ENCODE results near the gene SETD7. TPM values are rescaled to one million over a fixed set of nuclear protein-coding genes. Genes with fewer than 3 reads are reported as not detected.
A peak's percentile ranks its signal among the peaks of the same experiment; 100 is the strongest.

The SETD7 gene
- total and polyA plus RNA-seq, 7 donors, result 15.2 to 96.0 (median 78.4) TPM

DNA sequence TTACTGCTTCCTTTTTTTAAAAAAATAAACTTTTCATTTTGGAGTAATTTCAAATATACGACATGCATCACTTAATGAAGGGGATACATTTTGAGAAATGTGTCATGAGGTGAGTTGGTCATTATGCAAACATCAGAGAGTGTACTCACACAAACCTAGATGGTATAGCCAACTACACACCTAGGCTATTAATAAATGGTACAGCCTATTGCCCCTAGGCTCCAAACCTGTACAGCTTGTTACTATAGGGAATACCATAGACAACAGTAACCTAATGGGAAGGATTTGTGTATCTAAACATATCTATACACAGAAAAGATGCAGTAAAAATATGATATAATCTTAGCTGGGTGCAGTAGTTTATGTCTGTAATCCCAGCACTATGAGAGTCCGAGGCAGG lies 29.1 kb downstream of the SETD7 start:
- H3K27ac ChIP-seq, result no peak overlapping the region
- 93 to 98% (median 97%) methylated on average over 2 of the region's 2 CpGs for WGBS, 3 donors
- DNase-seq (no peak), ATAC-seq (no peak)
- TF ChIP-seq, protein P1, sequence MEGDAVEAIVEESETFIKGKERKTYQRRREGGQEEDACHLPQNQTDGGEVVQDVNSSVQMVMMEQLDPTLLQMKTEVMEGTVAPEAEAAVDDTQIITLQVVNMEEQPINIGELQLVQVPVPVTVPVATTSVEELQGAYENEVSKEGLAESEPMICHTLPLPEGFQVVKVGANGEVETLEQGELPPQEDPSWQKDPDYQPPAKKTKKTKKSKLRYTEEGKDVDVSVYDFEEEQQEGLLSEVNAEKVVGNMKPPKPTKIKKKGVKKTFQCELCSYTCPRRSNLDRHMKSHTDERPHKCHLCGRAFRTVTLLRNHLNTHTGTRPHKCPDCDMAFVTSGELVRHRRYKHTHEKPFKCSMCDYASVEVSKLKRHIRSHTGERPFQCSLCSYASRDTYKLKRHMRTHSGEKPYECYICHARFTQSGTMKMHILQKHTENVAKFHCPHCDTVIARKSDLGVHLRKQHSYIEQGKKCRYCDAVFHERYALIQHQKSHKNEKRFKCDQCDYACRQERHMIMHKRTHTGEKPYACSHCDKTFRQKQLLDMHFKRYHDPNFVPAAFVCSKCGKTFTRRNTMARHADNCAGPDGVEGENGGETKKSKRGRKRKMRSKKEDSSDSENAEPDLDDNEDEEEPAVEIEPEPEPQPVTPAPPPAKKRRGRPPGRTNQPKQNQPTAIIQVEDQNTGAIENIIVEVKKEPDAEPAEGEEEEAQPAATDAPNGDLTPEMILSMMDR (IDR thresholded peaks at IDR 0.05), result no peak
- no peaks in the 10 kb centered on the region for H3K9me3 ChIP-seq
- H3K27me3 ChIP-seq (ENCODE audit: insufficient read depth in 3 of 3, low read length in 2 of 3), result no peaks in the 10 kb centered on the region
- peaks cover 11% of the 10 kb centered on the region for H3K4me1 ChIP-seq
- H3K36me3 ChIP-seq (ENCODE audit: insufficient read depth in 1 of 2, low read depth in 1 of 2), result peaks cover 0 to 81% of the 10 kb centered on the region in 2 donors
- H3K4me3 ChIP-seq, result no peak overlapping the region
- intact Hi-C loops (cut with DNase I), result no loop called here

DNA sequence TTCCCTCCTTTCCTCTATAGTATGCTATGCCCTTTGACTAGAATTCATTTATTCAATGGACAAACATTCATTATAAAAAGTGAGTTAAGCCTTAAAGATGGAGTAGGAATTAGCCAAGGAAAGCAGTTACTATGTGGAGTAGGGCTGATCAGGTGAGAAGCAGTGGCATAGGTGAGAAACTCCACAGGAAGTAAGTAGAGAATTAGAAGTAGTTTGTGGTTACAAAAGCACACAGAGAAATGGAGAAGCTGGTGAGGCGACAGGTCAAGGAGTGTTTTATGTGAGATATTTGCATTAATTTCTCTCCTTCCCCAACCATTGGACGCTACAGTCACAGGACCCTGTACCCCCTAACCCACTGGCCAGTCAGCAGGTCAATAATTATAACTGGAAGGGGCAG lies 30.6 kb downstream of the SETD7 start:
- Histone ChIP-seq H3K4me3 (no peak overlapping the region), H3K27ac (no peak overlapping the region), H3K4me1 (peaks cover 8% of the 10 kb centered on the region), H3K9me3 (no peaks in the 10 kb centered on the region), H3K27me3 (ENCODE audit: insufficient read depth in 3 of 3, low read length in 2 of 3) (no peaks in the 10 kb centered on the region), H3K36me3 (ENCODE audit: insufficient read depth in 1 of 2, low read depth in 1 of 2) (peaks cover 0 to 93% of the 10 kb centered on the region in 2 donors)
- TF ChIP-seq, protein P1 (IDR thresholded peaks at IDR 0.05), result no peak
- 44 to 50% (median 45%) methylated on average over 2 of the region's 2 CpGs for WGBS, 3 donors
- intact Hi-C loops (cut with DNase I), result no loop called here
- DNase-seq (no peak), ATAC-seq (no peak)

DNA sequence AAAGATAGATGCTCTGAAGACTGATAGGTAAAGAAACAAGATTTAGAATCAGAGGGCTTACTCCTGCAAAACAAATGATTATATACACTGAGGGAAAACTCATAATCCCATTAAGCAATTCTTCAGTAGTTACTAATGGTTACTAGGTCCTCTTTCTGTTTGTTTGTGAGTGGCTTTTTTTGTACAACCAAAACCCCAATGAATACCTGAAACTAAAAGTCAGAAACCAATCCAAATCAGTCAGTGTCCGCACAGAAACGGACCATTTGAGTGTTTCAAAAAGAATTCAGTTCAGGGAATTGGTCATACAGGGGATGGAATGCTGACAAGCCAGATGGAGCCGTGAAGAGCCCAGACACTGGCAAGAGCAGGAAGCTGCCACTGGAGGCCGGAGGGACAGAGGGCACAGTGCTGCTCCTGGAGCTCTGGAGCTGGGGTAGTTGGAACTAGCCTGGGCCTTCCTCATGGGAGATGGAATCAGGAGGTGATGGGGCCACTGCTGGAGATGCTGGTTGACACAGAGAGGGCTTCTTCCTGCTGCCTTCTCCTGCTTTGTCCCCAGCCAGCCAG lies 31.9 kb downstream of the SETD7 start:
- Histone ChIP-seq H3K27ac (no peak overlapping the region), H3K9me3 (no peaks in the 10 kb centered on the region), H3K4me1 (peaks cover 8% of the 10 kb centered on the region), H3K36me3 (ENCODE audit: insufficient read depth in 1 of 2, low read depth in 1 of 2) (peaks cover 0 to 96% of the 10 kb centered on the region in 2 donors), H3K4me3 (no peak overlapping the region), H3K27me3 (ENCODE audit: insufficient read depth in 3 of 3, low read length in 2 of 3) (no peaks in the 10 kb centered on the region)
- DNase-seq, result no peak
- 59 to 80% (median 61%) methylated on average over 4 of the region's 4 CpGs for WGBS, 3 donors
- TF ChIP-seq, protein P1 (IDR thresholded peaks at IDR 0.05), result no peak
- no peak for ATAC-seq
- intact Hi-C loops (cut with DNase I), result no loop called here

DNA sequence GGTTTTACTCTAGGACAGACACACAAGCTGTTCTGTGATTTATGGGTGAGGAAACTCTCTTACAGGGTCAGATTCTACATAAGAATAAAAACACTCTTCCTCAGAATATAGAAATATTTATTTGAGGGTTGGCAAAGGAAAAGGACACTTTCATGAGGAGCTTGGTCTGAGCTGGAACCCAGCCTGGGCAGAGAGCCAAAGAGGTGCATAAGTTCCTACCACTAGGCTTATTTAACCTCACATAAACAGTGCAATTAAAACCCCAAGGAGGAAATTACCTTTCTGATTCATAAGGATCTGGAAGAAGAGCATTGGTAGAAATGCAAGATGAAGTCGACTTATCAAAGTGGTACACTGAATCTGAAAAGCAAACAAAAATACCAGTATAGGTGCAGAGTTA lies 32.9 kb downstream of the SETD7 start:
- peaks cover 0 to 96% of the 10 kb centered on the region in 2 donors for H3K36me3 ChIP-seq (ENCODE audit: insufficient read depth in 1 of 2, low read depth in 1 of 2)
- H3K27me3 ChIP-seq (ENCODE audit: insufficient read depth in 3 of 3, low read length in 2 of 3), result no peaks in the 10 kb centered on the region
- ATAC-seq (no peak), DNase-seq (no peak)
- H3K9me3 ChIP-seq, result no peaks in the 10 kb centered on the region
- H3K4me1 ChIP-seq, result peaks cover 8% of the 10 kb centered on the region
- no peak overlapping the region for H3K4me3 ChIP-seq
- TF ChIP-seq, protein P1 (IDR thresholded peaks at IDR 0.05), result no peak
- H3K27ac ChIP-seq, result no peak overlapping the region
- intact Hi-C loops (cut with DNase I), result no loop called here
- 76 to 87% (median 82%) methylated on average over 1 of the region's 1 CpG for WGBS, 3 donors

DNA sequence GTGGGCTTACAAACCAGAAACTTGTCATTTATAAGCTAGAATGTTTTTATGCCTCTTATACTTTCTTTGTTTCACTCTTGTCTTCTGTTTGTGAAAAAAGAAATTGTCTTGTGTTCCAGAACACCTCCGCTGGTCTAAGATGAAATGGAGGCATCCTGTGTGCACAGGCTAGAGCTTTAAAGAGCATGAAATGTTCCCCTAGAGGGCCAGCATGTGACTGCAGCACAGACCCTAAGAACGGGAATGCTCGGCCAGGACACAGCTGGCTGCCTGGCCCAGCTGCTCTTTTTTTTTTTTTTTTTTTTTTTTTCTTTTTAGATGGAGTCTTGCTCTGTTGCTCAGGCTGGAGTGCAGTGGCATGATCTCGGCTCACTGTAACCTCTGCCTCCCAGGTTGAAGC lies 33.6 kb downstream of the SETD7 start:
- 39 to 69% (median 40%) methylated on average over 4 of the region's 4 CpGs for WGBS, 3 donors
- no peak for DNase-seq

More for the DNA sequence above, 33.6 kb downstream of the SETD7 start:
- Histone ChIP-seq H3K9me3 (no peaks in the 10 kb centered on the region), H3K27ac (no peak overlapping the region), H3K36me3 (ENCODE audit: insufficient read depth in 1 of 2, low read depth in 1 of 2) (peaks cover 4 to 96% of the 10 kb centered on the region in 2 donors), H3K27me3 (ENCODE audit: insufficient read depth in 3 of 3, low read length in 2 of 3) (no peaks in the 10 kb centered on the region), H3K4me3 (no peak overlapping the region), H3K4me1 (peaks cover 8% of the 10 kb centered on the region)
- ATAC-seq, result peak in 3 of 4 donors; percentile 43 to 64 (median 59)
- TF ChIP-seq, protein P1 (IDR thresholded peaks at IDR 0.05), result no peak
- intact Hi-C loops (cut with DNase I), result no loop called here
